Uterus (tissue), 4 donors: ENCODE results near the gene DLL3. TPM values are rescaled to one million over a fixed set of nuclear protein-coding genes. Genes with fewer than 3 reads are reported as not detected.

Source experiments
- DNase-seq, 2 donors: peaks; one replicate each; pipeline ENCODE4 v3.0.0-alpha.2; 2019 to 2020
- H3K27ac ChIP-seq, 2 donors: fragments of 200-600 bp; sonication (generic); 1 replicate in 1 of 2; 2 replicates in 1 of 2; pipeline ENCODE4 v1.5.1; 2016 to 2018
- H3K27me3 ChIP-seq, 2 donors: fragments of 200-600 bp; sonication (generic); one replicate each; pipeline ENCODE4 v1.5.1; 2018 to 2019; ENCODE audit warnings: control low read depth in 1 of 2
- H3K36me3 ChIP-seq, 2 donors: fragments of 200-600 bp; sonication (generic); one replicate each; pipeline ENCODE4 v1.5.1; 2019; ENCODE audit warnings: control low read depth in 1 of 2
- H3K4me1 ChIP-seq, 2 donors: fragments of 200-600 bp; sonication (generic); one replicate each; pipeline ENCODE4 v1.5.1; 2018 to 2019; ENCODE audit warnings: control low read depth in 1 of 2
- H3K4me3 ChIP-seq, 2 donors: fragments of 200-600 bp; sonication (generic); 1 replicate in 1 of 2; 2 replicates in 1 of 2; pipeline ENCODE4 v1.5.1; 2018 to 2019; ENCODE audit warnings: mild to moderate bottlenecking in 1 of 2
- H3K9me3 ChIP-seq, 2 donors: fragments of 200-600 bp; sonication (generic); one replicate each; pipeline ENCODE4 v1.5.1; 2019; ENCODE audit warnings: control low read depth in 1 of 2
- POLR2A ChIP-seq, 2 donors: fragments of 450-650 bp; IDR thresholded peaks; one replicate each; pipeline ENCODE4 v1.6.1; 2016; ENCODE audit warnings: antibody characterized with exemption in 2 of 2, mild to moderate bottlenecking in 1 of 2, moderate library complexity in 1 of 2
- intact Hi-C: fragments of 100-400 bp; cut with DNase I; formaldehyde crosslinking; loops from one replicate; pipeline ENCODE4 v1.15.1; 2023; ENCODE audit warnings: low total_unique reads
- total RNA-seq, 4 donors: library from RNA; depleted of rRNA in 3 of 4; stranded (reverse); fragments of >200 nt in 3 of 4; gene quantifications; one replicate each; pipeline versions ENCODE4 v1.1.0 to v1.2.4, GENCODE V29; 2014 to 2023
- TF ChIP-seq, protein P1 (sequence below), 4 experiments: fragments of 200-600 bp in 2 of 4; fragments of 450-650 bp in 2 of 4; sonication (generic) in 2 of 4; IDR thresholded peaks; one replicate each; pipeline ENCODE4 v1.5.1; 2016 to 2019; ENCODE audit warnings: antibody characterized with exemption in 4 of 4, mild to moderate bottlenecking in 2 of 4, moderate library complexity in 1 of 4
- donor health status: DM: yes; HTN: yes; CAD: no.

Gene DLL3
- total RNA-seq, 4 donors from 2014 or later: 0.41 TPM; not detected in 3

GRCh38 chr19:39465956-39466747, 32.6 kb upstream of the DLL3 start:
- DNase-seq: no peak
- Histone ChIP-seq H3K27ac (no peak overlapping the region), H3K9me3 (no peaks in the 10 kb centered on the region), H3K36me3 (peaks cover 0 to 2% of the 10 kb centered on the region in 2 donors), H3K4me3 (no peak overlapping the region), H3K4me1 (no peaks in the 10 kb centered on the region), H3K27me3 (no peaks in the 10 kb centered on the region)
- no peak for TF ChIP-seq POLR2A (IDR thresholded peaks at IDR 0.05)
- TF ChIP-seq, protein P1, sequence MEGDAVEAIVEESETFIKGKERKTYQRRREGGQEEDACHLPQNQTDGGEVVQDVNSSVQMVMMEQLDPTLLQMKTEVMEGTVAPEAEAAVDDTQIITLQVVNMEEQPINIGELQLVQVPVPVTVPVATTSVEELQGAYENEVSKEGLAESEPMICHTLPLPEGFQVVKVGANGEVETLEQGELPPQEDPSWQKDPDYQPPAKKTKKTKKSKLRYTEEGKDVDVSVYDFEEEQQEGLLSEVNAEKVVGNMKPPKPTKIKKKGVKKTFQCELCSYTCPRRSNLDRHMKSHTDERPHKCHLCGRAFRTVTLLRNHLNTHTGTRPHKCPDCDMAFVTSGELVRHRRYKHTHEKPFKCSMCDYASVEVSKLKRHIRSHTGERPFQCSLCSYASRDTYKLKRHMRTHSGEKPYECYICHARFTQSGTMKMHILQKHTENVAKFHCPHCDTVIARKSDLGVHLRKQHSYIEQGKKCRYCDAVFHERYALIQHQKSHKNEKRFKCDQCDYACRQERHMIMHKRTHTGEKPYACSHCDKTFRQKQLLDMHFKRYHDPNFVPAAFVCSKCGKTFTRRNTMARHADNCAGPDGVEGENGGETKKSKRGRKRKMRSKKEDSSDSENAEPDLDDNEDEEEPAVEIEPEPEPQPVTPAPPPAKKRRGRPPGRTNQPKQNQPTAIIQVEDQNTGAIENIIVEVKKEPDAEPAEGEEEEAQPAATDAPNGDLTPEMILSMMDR (IDR thresholded peaks at IDR 0.05): no peak
- intact Hi-C loops: no loop called here

DNA sequence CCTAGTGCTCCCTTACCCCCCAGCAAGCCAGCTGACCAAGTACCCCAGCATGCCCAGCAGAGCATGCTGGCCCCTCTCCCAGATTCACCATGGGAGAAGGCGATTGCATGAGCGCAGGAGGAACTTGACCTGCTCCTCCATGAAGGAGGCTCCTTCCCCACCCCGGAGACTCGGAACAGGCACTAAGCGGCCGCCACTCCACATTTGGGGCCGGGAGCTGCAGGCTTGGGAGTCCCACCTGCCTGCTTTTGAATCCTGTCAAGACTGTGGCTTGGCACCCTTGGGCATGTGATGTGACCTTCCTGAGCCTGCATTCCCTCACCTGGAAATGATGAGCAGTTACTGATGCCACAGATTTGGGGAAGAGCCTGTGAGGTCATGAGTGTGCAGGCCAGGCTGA, 30.8 kb upstream of the DLL3 start:
- DNase-seq: no peak
- Histone ChIP-seq H3K9me3 (no peaks in the 10 kb centered on the region), H3K27ac (no peak overlapping the region), H3K4me1 (no peaks in the 10 kb centered on the region), H3K27me3 (no peaks in the 10 kb centered on the region), H3K4me3 (no peak overlapping the region), H3K36me3 (peaks cover 0 to 2% of the 10 kb centered on the region in 2 donors)
- intact Hi-C loops: no loop called here
- no peak for TF ChIP-seq POLR2A (IDR thresholded peaks at IDR 0.05)
- TF ChIP-seq, protein P1 (IDR thresholded peaks at IDR 0.05): no peak

DNA sequence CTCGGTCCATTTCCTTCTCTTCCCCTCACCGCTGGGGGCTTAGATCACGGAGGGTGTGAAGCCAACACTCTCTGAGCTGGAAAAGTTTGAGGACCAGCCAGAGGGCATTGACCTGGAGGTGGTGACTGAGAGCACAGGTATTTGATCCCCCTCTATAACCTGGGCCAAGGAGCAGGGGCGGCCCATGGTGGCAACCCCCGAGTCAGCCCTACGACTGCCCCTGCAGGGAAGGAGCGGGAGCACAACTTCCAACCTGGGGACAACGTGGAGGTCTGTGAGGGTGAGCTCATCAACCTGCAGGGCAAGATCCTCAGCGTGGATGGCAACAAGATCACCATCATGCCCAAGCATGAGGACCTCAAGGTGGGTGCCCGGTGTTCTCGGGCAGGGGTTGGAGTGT, 29.7 kb upstream of the DLL3 start:
- H3K9me3 ChIP-seq: no peaks in the 10 kb centered on the region
- no peak overlapping the region for H3K27ac ChIP-seq
- no peak overlapping the region for H3K4me3 ChIP-seq
- no peaks in the 10 kb centered on the region for H3K4me1 ChIP-seq
- no peaks in the 10 kb centered on the region for H3K27me3 ChIP-seq
- intact Hi-C loops: no loop called here
- DNase-seq: no peak
- H3K36me3 ChIP-seq: peaks cover 0 to 2% of the 10 kb centered on the region in 2 donors
- TF ChIP-seq, protein P1 (IDR thresholded peaks at IDR 0.05): no peak
- no peak for TF ChIP-seq POLR2A (IDR thresholded peaks at IDR 0.05)

DNA sequence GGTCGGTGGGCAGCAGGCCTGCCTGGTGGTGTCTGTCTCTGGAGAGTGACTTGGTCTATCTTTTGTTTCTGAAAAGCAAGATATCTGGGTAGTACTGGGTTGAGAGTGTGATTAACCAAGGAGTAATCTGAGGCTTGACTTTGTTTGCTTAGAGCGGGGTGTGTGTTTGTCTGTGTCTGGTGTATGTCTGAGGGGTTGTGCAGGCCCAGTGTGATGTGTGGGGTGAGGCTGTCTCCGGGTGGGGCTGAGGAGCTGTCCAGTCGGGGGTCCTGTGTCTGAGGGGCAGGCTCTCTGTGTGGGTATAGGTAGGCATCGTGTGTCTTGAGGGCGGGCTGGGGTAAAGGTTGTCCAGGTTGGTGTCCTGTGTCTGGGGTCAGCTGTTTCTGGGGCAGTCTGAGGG, 29.2 kb upstream of the DLL3 start:
- no peak for TF ChIP-seq POLR2A (IDR thresholded peaks at IDR 0.05)
- TF ChIP-seq, protein P1 (IDR thresholded peaks at IDR 0.05): no peak
- no peaks in the 10 kb centered on the region for H3K9me3 ChIP-seq
- intact Hi-C loops: no loop called here
- no peak overlapping the region for H3K27ac ChIP-seq
- H3K4me1 ChIP-seq: no peaks in the 10 kb centered on the region
- H3K27me3 ChIP-seq: no peaks in the 10 kb centered on the region
- H3K4me3 ChIP-seq: no peak overlapping the region
- H3K36me3 ChIP-seq: peaks cover 0 to 2% of the 10 kb centered on the region in 2 donors
- DNase-seq: no peak

- intact Hi-C loops: loop anchor here (10.0 kb wide), 1 partner anchor 64 kb away; the partner anchor contains the start of gene EID2B
- H3K9me3 ChIP-seq: no peaks in the 10 kb centered on the region
- H3K4me1 ChIP-seq: no peaks in the 10 kb centered on the region
- no peak overlapping the region for H3K27ac ChIP-seq
- H3K36me3 ChIP-seq: peaks cover 0 to 2% of the 10 kb centered on the region in 2 donors
- no peak overlapping the region for H3K4me3 ChIP-seq
- TF ChIP-seq, protein P1 (IDR thresholded peaks at IDR 0.05): no peak
- no peak for TF ChIP-seq POLR2A (IDR thresholded peaks at IDR 0.05)
- DNase-seq: no peak
- H3K27me3 ChIP-seq: no peaks in the 10 kb centered on the region
Measured at GRCh38 chr19:39470724-39471339, 27.9 kb upstream of the DLL3 start.
